Heart right ventricle (tissue), 16 donors: ENCODE data around the gene UBE2M. TPM values are rescaled to one million over a fixed set of nuclear protein-coding genes. Genes with fewer than 3 reads are reported as not detected.

Source experiments
- ATAC-seq, 8 donors: fragments of 200-7000 bp; cut with Tn5 transposase; one replicate each; pipeline ENCODE4 v1.9.1; 2020; ENCODE audit warnings: mild to moderate bottlenecking in 8 of 8, moderate library complexity in 8 of 8, moderate number of reproducible peaks in 1 of 8
- DNase-seq, 2 donors: peaks; one replicate each; pipeline ENCODE4 v3.0.0-alpha.2; 2020
- H3K27ac ChIP-seq, 10 donors: fragments of 200-600 bp; sonication (generic) in 2 of 10; one replicate each; pipeline versions ENCODE4 v1.5.0 to v1.8.0; 2020 to 2022; ENCODE audit warnings: mild to moderate bottlenecking in 3 of 10
- H3K27me3 ChIP-seq, 7 donors: fragments of 200-600 bp; one replicate each; pipeline ENCODE4 v1.8.0; 2021 to 2022; ENCODE audit warnings: mild to moderate bottlenecking in 2 of 7
- H3K36me3 ChIP-seq, 9 donors: fragments of 200-600 bp; sonication (generic) in 1 of 9; one replicate each; pipeline versions ENCODE4 v1.5.0 to v1.8.0; 2020 to 2022; ENCODE audit warnings: mild to moderate bottlenecking in 2 of 9
- H3K4me1 ChIP-seq, 9 donors: fragments of 200-600 bp; sonication (generic) in 1 of 9; one replicate each; pipeline versions ENCODE4 v1.5.0 to v1.8.0; 2020 to 2022; ENCODE audit warnings: mild to moderate bottlenecking in 4 of 9
- H3K4me3 ChIP-seq, 10 donors: fragments of 200-600 bp; sonication (generic) in 2 of 10; one replicate each; pipeline versions ENCODE4 v1.5.0 to v1.8.0; 2020 to 2022; ENCODE audit warnings: mild to moderate bottlenecking in 7 of 10, moderate library complexity in 2 of 10
- H3K9me3 ChIP-seq, 11 donors: fragments of 200-600 bp in 10 of 11; sonication (generic) in 2 of 11; one replicate each; pipeline versions ENCODE4 v1.5.0 to v1.8.0; 2013 to 2022; ENCODE audit warnings: mild to moderate bottlenecking in 2 of 11, control low read depth in 1 of 11, moderate library complexity in 1 of 11
- CTCF ChIP-seq, 9 donors: fragments of 200-600 bp; sonication (generic) in 2 of 9; IDR thresholded peaks; one replicate each; pipeline versions ENCODE4 v1.5.0 to v1.8.0; 2021 to 2022; ENCODE audit warnings: antibody characterized with exemption in 9 of 9, mild to moderate bottlenecking in 5 of 9, moderate library complexity in 1 of 9
- WGBS, 2 donors: extraction: QIAGEN DNeasy Blood & Tissue Kit; methylation state at CpG; one replicate each; pipeline ENCODE4 v1.1.7; 2013; ENCODE audit warnings: inconsistent platforms in 1 of 2; 5-methylcytosine and 5-hydroxymethylcytosine counted together
- intact Hi-C, 10 donors: fragments of 100-400 bp; cut with DNase I; formaldehyde crosslinking; loops; one replicate each; pipeline versions ENCODE4 v1.11.1 to v1.14.2; 2022
- polyA plus RNA-seq, 2 donors: library from polyadenylated mRNA; stranded (reverse); fragments of 200-250 nt; gene quantifications; one replicate each; pipeline ENCODE4 v1.2.3, GENCODE V29; 2013
- total RNA-seq, 10 donors: library from RNA; stranded (reverse); fragmentation: NEBNext Ultra II Directional in 3 of 10; extraction: Animal tissue kit (Norgen Biotek cat#: 25700) in 3 of 10; gene quantifications; one replicate each; pipeline versions ENCODE4 v1.2.1 to v1.2.4, GENCODE V29; 2021 to 2023
- donor health status: Arrhythmogenic right ventricular cardiomyopathy.
- donor health status: ischemic (EF 13 %, LVEDD 7.1; RV severe dilation, severe dysfunction).
- donor health status: healthy with polysubstance abuse.
- donor health status: DM: no; HTN: yes; CAD: no.
- donor health status: DM: no; HTN: no; CAD: no.
- donor health status: ischemic (EF 25% LVEDD 6.9; RV normal size, moderate dysfunction).
- donor health status: ischemic (EF 25% LVEDD 5.7; RV mildly dilated, moderate dysfunction).
- donor health status: healthy.
- donor health status: DM: yes; HTN: yes; CAD: no.
- donor health status: Ischemic cardiomyopathy.
- donor health status: ischemic (EF 35%, LVEDD 5.7; RV mildly dilated, moderate dysfunction).
- donor health status: nonischemic (EF 11% LVEDD 7.7; RV severe dilation, severe dysfunction).
- donor health status: DM: yes; HTN: yes; CAD: no.
- donor health status: PGD.
- donor health status: ischemic (EF 29% LVEDD 5.4; RV normal size, mild dysfunction).
- donor health status: nonischemic (EF 23%, LVEDD 6.1; RV moderate dilation, normal function).

Gene UBE2M
- total and polyA plus RNA-seq, 12 donors: 45.4 to 146 (median 118) TPM

GRCh38 chr19:58557221-58558065, 968 bp downstream of the UBE2M start:
- ATAC-seq: no peak
- peaks cover 0 to 31% (median 16%) of the 10 kb centered on the region in 9 donors for H3K36me3 ChIP-seq
- peaks cover 30 to 73% (median 61%) of the 10 kb centered on the region in 9 donors for H3K4me1 ChIP-seq
- TF ChIP-seq CTCF (IDR thresholded peaks at IDR 0.05): no peak
- DNase-seq: no peak
- intact Hi-C loops: no loop called here
- H3K4me3 ChIP-seq: peak overlapping the region; percentile 57 to 98 (median 76)
- H3K27ac ChIP-seq: peak overlapping the region; percentile 86 to 100 (median 100)
- H3K27me3 ChIP-seq: peaks cover 0 to 14% (median 0%) of the 10 kb centered on the region in 7 donors
- WGBS, 2 donors: 34 to 40% methylated on average over 12 of the region's 12 CpGs
- H3K9me3 ChIP-seq: no peaks in the 10 kb centered on the region

- intact Hi-C loops: no loop called here
- 64 to 65% methylated on average over 10 of the region's 10 CpGs for WGBS, 2 donors
- no peak for TF ChIP-seq CTCF (IDR thresholded peaks at IDR 0.05)
- H3K9me3 ChIP-seq: no peaks in the 10 kb centered on the region
- H3K4me3 ChIP-seq: peak overlapping the region in 9 of 10 donors; percentile 59 to 98 (median 77)
- peaks cover 24 to 66% (median 53%) of the 10 kb centered on the region in 9 donors for H3K4me1 ChIP-seq
- no peak for DNase-seq
- H3K36me3 ChIP-seq: peaks cover 0 to 38% (median 23%) of the 10 kb centered on the region in 9 donors
- H3K27me3 ChIP-seq: peaks cover 0 to 7% (median 0%) of the 10 kb centered on the region in 7 donors
- ATAC-seq: no peak
- peak overlapping the region in 8 of 10 donors; percentile 14 to 100 (median 100) for H3K27ac ChIP-seq
Observed at GRCh38 chr19:58556622-58557220, 1.7 kb downstream of the UBE2M start.

- intact Hi-C loops: loop anchor here in 1 of 10 donors (1.0 kb wide), 1 partner anchor 12 kb away; the partner anchor contains the start of gene TRIM28
- DNase-seq: no peak
- peak overlapping the region in 8 of 10 donors; percentile 81 to 100 (median 99) for H3K27ac ChIP-seq
Observed at GRCh38 chr19:58555920-58556621, 2.3 kb downstream of the UBE2M start.

More at GRCh38 chr19:58555920-58556621, 2.3 kb downstream of the UBE2M start:
- H3K4me3 ChIP-seq: peak overlapping the region in 3 of 10 donors; percentile 70 to 84 (median 71)
- WGBS, 2 donors: 87% methylated on average over 16 of the region's 16 CpGs
- peaks cover 0 to under 1% (median 0%) of the 10 kb centered on the region in 7 donors for H3K27me3 ChIP-seq
- H3K9me3 ChIP-seq: no peaks in the 10 kb centered on the region
- H3K4me1 ChIP-seq: peaks cover 22 to 59% (median 48%) of the 10 kb centered on the region in 9 donors
- TF ChIP-seq CTCF (IDR thresholded peaks at IDR 0.05): no peak
- peaks cover 0 to 44% (median 29%) of the 10 kb centered on the region in 9 donors for H3K36me3 ChIP-seq
- ATAC-seq: no peak
